Measurements from ENCODE around the gene EFCAB5. TPM values are rescaled to one million over a fixed set of nuclear protein-coding genes. Genes with fewer than 3 reads are reported as not detected.
"Not testable (repeated sequence)": the region's sequence is repeated elsewhere in the genome, so short reads cannot be mapped to it uniquely, and the experiment has no call there.

Gene EFCAB5
- total and polyA plus RNA-seq, 8 donors: 0.52 to 2.3 (median 1.9) TPM

- ATAC-seq (no peak), DNase-seq (no peak)
- H3K9me3 ChIP-seq: no peaks in the 10 kb centered on the region
- TF ChIP-seq, protein P1, sequence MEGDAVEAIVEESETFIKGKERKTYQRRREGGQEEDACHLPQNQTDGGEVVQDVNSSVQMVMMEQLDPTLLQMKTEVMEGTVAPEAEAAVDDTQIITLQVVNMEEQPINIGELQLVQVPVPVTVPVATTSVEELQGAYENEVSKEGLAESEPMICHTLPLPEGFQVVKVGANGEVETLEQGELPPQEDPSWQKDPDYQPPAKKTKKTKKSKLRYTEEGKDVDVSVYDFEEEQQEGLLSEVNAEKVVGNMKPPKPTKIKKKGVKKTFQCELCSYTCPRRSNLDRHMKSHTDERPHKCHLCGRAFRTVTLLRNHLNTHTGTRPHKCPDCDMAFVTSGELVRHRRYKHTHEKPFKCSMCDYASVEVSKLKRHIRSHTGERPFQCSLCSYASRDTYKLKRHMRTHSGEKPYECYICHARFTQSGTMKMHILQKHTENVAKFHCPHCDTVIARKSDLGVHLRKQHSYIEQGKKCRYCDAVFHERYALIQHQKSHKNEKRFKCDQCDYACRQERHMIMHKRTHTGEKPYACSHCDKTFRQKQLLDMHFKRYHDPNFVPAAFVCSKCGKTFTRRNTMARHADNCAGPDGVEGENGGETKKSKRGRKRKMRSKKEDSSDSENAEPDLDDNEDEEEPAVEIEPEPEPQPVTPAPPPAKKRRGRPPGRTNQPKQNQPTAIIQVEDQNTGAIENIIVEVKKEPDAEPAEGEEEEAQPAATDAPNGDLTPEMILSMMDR (IDR thresholded peaks at IDR 0.05): no peak
- no peak overlapping the region for H3K27ac ChIP-seq
- no peaks in the 10 kb centered on the region for H3K4me1 ChIP-seq
- no peaks in the 10 kb centered on the region for H3K27me3 ChIP-seq
- H3K36me3 ChIP-seq: no peaks in the 10 kb centered on the region
- H3K4me3 ChIP-seq: no peak overlapping the region
- intact Hi-C loops (cut with DNase I): no loop called here
Measured at GRCh38 chr17:30035369-30035768, 93.9 kb downstream of the EFCAB5 start.

DNA sequence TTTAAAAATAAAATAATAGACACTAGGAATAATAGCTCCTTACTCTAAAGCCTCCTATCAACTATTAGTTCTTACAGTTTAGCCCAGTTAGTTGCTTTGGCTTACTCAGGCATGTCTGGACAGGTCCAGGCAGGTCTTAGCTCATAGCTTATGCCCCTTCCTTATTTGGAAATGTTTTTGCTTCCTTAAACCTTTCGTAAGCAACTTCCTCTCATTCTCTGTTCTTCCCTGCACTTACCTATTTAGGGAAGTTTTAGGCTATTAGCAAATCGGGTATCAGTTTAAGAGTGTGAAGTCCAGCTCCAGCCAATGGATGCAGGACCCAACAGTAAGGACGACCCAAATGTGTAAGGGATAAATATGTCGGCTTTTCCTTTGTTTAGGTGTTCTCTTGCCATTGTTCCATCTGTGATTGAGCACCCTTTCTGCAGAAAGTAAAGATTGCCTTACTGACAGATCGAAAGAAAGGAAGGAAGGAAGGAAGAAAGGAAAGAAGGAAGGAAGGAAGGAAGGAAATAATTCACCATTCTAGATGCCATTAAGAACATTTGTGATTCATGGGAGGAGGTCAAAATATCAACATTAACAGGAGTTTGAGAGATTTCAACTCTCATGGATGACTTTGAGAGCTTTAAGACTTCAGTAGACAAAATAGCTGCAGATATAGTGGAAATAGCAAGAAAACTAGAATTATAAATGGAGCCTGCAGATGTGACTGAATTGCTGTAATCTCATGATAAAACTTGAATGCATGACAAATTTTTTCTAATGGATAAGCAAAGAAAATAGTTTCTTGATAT, 99.5 kb downstream of the EFCAB5 start:
- H3K4me1 ChIP-seq; H3K9me3 ChIP-seq; H3K27me3 ChIP-seq; intact Hi-C loops (cut with DNase I); DNase-seq; ATAC-seq; H3K36me3 ChIP-seq; H3K4me3 ChIP-seq: not testable (repeated sequence)
- peak overlapping the region in 1 of 2 donors; percentile 6 for H3K27ac ChIP-seq

GRCh38 chr17:30041551-30041950, 100.1 kb downstream of the EFCAB5 start:
- Histone ChIP-seq H3K4me3 (no peak overlapping the region), H3K27me3 (no peaks in the 10 kb centered on the region), H3K9me3 (peaks cover 0 to 2% of the 10 kb centered on the region in 2 donors), H3K36me3 (no peaks in the 10 kb centered on the region), H3K4me1 (no peaks in the 10 kb centered on the region), H3K27ac (no peak overlapping the region)
- intact Hi-C loops (cut with DNase I): no loop called here
- TF ChIP-seq, protein P1 (IDR thresholded peaks at IDR 0.05): no peak
- DNase-seq (no peak), ATAC-seq (no peak)

DNA sequence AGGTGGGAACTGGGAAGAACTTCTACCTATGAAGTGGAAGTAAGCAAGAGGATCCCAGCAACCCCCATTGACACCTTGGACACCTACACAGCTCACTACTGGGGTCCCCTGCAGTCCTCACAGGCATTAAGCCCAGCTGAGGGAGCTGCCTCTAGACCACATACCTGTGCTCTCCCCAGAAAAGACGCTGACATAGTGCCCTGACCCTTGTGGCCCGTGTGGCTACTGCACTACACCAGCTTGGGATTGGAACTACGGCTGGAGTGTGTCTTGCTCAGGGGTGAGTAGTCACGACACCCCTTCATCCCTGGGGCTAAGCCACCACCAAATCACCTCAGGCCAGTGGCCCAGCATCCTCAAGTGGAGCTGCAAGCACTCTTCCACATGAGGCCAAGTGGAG, 120.9 kb downstream of the EFCAB5 start:
- TF ChIP-seq, protein P1 (IDR thresholded peaks at IDR 0.05): no peak
- H3K9me3 ChIP-seq: peaks cover 4 to 31% of the 10 kb centered on the region in 2 donors
- H3K36me3 ChIP-seq: no peaks in the 10 kb centered on the region
- H3K27ac ChIP-seq: no peak overlapping the region
- intact Hi-C loops (cut with DNase I): no loop called here
- DNase-seq (no peak), ATAC-seq (no peak)
- H3K27me3 ChIP-seq: no peaks in the 10 kb centered on the region
- no peak overlapping the region for H3K4me3 ChIP-seq
- no peaks in the 10 kb centered on the region for H3K4me1 ChIP-seq

GRCh38 chr17:30064738-30065137, 123.3 kb downstream of the EFCAB5 start:
- H3K9me3 ChIP-seq: peaks cover 4 to 31% of the 10 kb centered on the region in 2 donors
- H3K4me1 ChIP-seq: no peaks in the 10 kb centered on the region
- no peaks in the 10 kb centered on the region for H3K36me3 ChIP-seq
- no peak for ATAC-seq
- H3K4me3 ChIP-seq: no peak overlapping the region
- H3K27me3 ChIP-seq: no peaks in the 10 kb centered on the region
- no peak for DNase-seq
- intact Hi-C loops (cut with DNase I): no loop called here
- H3K27ac ChIP-seq: no peak overlapping the region
- TF ChIP-seq, protein P1 (IDR thresholded peaks at IDR 0.05): no peak
